Left renal cortex interstitium (tissue), 4 donors: ENCODE results near the gene USF1. TPM values are rescaled to one million over a fixed set of nuclear protein-coding genes. Genes with fewer than 3 reads are reported as not detected.

ENCODE experiments used
- DNase-seq, 4 donors: peaks; one replicate each; pipeline ENCODE4 v3.0.0-alpha.2; 2013; ENCODE audit warnings: low read depth in 4 of 4, low spot score in 2 of 4, missing footprints in 1 of 4
- polyA plus RNA-seq, 4 donors: library from polyadenylated mRNA; unstranded; fragments of 120-200 nt; gene quantifications; one replicate each; pipeline ENCODE4 v1.2.1, GENCODE V29; 2013; ENCODE audit not compliant: insufficient read length in 4 of 4

Gene USF1, protein sequence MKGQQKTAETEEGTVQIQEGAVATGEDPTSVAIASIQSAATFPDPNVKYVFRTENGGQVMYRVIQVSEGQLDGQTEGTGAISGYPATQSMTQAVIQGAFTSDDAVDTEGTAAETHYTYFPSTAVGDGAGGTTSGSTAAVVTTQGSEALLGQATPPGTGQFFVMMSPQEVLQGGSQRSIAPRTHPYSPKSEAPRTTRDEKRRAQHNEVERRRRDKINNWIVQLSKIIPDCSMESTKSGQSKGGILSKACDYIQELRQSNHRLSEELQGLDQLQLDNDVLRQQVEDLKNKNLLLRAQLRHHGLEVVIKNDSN
- 10 to 100 TPM; 55.6 to 69.0 (median 60.4) TPM for polyA plus RNA-seq

DNA sequence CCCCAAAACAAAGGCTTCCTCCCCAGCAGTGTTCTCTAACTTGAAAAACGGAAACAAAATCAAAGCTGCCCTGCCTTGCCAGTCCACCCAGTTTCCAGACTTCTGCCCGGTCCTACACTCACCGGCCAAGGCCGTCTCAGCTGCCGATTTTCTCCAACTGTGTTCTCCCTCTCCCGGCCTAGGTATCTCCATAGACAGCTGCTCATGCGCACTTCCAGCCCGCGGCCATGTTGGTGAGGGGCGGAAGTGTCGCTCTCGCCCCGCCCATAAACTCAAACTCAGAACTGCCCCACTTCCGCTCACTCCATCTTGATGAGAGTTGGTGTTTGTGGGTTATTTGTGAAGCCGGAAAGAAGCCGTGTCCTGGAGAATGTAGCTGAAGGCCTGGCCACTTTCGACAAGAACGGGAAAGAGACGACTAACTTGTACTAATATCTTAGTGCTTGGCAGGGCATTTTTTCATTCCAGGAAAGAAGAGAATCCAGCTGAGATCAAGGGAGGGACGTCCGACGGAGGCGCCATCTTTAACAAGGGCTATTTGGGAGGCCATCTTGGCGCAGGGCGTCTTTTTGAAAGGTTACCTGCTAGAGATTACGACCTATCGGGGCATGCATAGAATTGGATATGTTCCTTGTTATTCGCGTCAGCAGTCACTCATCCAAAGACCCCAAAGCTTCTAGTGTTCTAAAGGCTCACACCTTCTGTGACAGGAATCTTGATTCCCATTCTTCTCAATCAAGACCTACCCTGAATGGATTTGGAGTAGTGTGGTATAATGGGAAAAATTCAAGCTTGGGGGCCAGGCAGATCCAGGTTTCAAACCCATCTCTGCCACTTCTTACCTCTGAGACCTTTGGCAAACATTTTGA is at the start of gene USF1:
USF1 (minus strand) TSS at position 242 of the 869 bp plus-strand sequence. CDS start 2,702 bp downstream, outside the sequence.
- DNase-seq, result peak; percentile 96 to 99 (median 98)

GRCh38 chr1:161095230-161095629 is 49.5 kb upstream of the USF1 start:
- DNase-seq, result no peak

- DNase-seq, result no peak
Observed at GRCh38 chr1:161094481-161094880, 48.7 kb upstream of the USF1 start.

GRCh38 chr1:161092621-161093028 is 46.8 kb upstream of the USF1 start:
- no peak for DNase-seq

DNA sequence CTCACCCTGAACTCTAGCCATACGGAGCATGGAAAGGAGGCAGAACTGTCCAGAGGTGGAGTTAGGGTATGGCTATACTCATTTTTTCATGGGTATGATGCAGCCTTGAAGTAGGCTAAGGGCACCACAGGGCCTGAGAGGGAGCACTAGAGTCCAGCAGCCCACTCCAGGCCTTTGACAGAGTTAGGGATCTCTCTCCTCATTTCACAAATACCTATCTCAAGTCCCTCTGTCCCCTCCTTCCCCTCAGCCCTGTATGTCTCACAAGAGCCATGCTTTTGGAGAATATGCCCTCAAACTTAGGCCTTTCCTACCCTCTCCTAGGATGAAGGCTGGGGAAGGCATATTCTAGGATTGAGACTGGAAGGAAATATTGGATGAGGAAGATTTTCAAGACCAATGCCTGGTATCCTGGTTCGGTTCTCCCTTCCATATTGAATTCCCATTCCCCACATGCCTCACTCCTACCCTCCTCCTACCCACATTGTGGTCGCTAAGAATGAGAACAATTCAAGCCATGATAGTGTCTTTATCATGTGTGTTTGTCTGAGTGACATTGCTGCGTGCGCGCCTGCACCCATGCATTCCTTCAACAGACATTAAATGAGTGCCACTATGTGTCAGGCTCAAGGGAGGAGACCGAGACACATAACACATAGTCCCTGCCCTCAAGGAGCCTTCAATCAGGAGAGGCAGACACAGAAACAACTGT is 46.2 kb upstream of the USF1 start:
- no peak for DNase-seq

- no peak for DNase-seq
Observed at GRCh38 chr1:161091093-161091492, 45.3 kb upstream of the USF1 start.

DNA sequence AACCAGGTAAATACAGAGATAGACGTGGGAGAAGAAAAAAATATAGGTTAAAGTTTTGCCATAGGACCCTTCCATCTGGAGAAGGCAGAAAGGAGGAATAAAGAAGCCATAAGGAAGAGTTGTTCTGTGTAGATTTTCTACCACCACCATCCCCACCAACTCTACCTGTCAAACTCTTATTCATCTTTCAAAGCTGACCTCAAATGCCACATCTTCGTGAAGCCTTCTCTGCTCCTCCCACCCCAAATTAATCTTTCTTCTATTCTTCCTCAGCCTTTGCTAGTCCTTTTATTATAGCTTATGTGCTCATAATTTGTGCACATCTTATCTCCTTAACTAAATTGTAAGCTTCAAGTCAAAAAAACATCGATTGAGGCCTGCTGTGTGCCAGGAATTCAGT is 44.8 kb upstream of the USF1 start:
- no peak for DNase-seq

GRCh38 chr1:161089938-161090337 is 44.2 kb upstream of the USF1 start:
- no peak for DNase-seq

- DNase-seq, result peak in 1 of 4 donors; percentile 19
Observed at GRCh38 chr1:161089251-161089924, 43.6 kb upstream of the USF1 start, which contains the start of gene NECTIN4. NECTIN4 (minus strand) TSS chr1:161089558; CDS start chr1:161089296, 262 bp downstream.

- DNase-seq, result no peak
Observed at GRCh38 chr1:161088587-161089110, 42.9 kb upstream of the USF1 start.

- no peak for DNase-seq
Observed at GRCh38 chr1:161086457-161086856, 40.7 kb upstream of the USF1 start.

DNA sequence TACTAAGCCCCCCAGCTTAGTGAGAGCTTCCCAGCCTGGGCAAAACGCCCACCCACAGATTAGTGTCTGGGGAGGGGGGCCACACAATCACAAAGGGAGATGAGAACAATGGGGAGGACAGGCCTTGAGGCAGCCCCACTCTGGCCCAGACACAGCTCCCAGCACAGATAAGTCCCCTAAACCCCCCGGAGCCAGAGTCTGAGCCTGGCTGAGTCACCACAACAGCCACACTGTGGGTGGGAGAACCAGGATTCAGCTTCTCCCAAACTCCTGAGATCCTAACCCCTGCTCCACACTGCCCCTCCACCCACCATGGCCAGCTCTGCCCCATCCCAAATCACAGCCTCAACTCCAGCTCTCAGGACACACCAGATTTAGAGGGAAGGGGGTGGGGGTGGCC is 39.4 kb upstream of the USF1 start:
- DNase-seq, result no peak

- no peak for DNase-seq
Observed at GRCh38 chr1:161084597-161084988, 38.8 kb upstream of the USF1 start.

GRCh38 chr1:161083748-161084596 is 38.2 kb upstream of the USF1 start:
- no peak for DNase-seq

DNA sequence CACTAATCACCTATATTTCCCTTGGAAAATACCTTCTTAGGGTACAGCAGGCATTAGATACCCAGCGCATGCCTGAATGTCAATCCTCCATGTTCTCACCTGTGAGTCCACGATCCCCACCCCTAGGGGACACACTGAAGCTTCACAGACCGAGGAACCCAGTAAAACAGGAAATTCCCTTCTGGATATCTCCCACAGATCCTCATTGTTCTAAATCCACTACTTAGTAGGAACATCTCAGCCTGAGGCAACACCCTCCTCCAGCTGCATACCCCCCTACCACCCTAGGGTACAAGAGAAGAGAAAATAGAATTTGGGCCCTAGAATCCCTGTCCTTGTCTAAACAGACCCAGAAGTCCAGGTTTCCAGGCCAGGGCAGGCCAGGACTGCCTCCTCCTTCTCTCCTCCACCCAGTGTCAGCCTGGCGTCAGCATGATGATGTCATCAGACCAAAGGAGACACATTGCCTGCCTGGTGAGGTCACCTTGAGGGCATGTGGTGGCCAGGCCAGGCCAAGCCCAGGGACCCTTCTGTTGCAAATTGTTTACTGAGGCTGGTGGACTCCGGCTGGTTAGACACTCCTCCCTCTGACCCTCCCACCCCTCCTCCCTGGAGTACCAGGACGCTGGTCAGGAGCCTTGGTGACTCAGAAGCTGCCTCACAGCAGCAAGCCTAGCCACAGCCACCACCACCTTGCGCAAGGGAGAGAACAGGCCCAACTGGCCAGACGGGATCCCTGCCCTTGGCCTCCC is 37.4 kb upstream of the USF1 start:
- no peak for DNase-seq

DNA sequence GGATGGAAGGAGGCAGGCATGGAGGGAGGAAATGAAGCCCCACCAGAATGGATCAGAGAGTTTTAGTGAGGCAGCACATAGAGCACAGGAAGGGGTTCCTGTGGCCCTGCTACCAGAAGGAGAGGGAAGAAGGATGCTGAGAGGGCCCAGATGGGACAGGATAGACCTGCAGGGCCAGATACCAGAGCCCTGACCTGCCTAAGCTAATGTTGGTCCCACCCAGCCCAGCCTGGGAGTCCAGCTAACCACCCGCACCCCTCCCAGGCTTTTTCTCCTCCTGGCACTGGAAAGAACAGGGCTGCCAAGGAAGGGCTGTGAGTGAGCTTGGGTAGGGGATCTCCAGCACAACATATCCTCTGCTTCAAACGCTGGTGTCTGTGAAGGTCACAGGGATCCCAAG is 36.7 kb upstream of the USF1 start:
- DNase-seq, result no peak

DNA sequence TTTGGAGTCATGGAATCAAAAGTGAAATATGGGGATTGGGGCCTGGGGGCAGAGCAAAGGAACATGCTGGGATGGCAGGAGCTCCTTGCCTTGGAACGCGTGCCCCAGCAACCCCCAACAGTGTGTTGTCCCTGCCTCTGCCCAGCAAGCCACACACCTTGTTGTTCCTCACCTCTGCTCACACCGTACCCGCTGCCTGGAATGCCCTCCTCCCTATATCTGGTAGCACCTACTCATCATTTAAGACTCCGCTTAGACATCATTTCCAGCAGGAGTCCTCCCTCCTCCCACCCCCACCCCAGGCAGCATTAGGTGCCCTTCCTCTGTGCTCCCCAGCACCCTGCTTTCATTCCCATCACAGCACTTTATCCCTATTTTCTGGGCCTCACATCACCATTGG is 35.7 kb upstream of the USF1 start:
- DNase-seq, result no peak
